Activated CD8-positive, alpha-beta memory T cell treated with anti-CD3 and anti-CD28 coated beads for 24 hours (primary cell): ENCODE results near the gene CEP85.
A peak's percentile ranks its signal among the peaks of the same experiment; 100 is the strongest.

Source experiments
- DNase-seq: peaks from one replicate; pipeline ENCODE4 v3.0.0-alpha.2; 2020

CEP85 gene

GRCh38 chr1:26317612-26318337 is 83.8 kb downstream of the CEP85 start, which contains the start of gene CD52:
CD52 (plus strand) TSS chr1:26317958; CDS start chr1:26318018, 60 bp downstream.
- peak; percentile 83 for DNase-seq

DNA sequence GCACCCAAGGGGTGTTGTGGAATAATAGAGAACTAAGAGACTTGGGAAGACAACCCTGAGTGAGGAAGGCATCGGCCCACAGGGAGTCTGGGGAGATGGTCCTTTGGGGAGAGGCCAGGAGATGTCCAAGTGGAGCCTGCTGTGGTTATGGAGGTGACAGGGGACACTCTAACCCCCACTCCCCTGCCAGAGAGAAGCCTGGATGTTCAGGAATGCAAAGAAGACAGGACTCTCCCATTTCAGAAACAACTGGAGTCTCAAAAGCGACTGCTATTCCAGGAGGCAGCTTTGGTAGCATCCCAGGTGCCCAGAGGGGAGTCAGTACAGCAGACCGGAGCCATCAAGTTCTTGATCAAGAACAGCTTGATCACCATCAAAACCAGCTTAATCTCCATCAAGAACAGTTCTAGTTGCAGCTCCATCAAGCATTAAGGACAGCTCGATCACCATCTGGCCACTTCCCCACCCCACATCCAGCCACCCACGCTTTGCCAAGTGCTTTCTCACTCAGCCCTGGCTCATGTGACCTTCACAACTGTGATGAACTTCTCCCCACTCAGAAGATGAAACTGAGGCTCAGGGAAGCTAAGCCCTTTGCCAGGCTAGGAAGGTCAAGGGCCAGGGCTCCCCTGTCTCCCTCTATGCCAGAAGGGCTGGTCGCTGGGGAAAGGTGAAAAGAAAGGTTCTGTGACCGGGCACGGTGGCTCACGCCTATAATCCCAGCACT is 84.5 kb downstream of the CEP85 start:
- DNase-seq: peak; percentile 78

DNA sequence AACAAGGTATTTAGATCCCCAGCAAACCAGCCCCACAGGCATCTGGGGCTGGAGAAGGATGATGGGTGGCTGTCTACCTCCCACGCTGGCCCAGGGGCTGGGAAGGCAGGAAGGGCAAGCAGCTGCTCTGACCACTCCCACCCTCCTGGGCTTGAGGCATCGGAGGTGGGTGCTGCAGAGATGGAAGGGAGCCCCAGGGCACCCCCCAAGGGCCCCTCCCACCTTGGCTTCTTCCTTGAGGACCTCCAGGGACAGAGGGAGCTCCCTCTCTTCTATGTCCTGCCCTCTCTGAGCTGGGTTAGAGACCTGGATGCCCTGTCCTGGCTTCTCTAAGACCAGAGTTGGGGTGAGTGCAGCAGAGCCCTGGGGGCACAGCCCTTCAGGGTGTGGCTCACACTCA is 86.9 kb downstream of the CEP85 start:
- peak; percentile 68 for DNase-seq

GRCh38 chr1:26321315-26322041 is 87.5 kb downstream of the CEP85 start:
- DNase-seq: peak; percentile 100

DNA sequence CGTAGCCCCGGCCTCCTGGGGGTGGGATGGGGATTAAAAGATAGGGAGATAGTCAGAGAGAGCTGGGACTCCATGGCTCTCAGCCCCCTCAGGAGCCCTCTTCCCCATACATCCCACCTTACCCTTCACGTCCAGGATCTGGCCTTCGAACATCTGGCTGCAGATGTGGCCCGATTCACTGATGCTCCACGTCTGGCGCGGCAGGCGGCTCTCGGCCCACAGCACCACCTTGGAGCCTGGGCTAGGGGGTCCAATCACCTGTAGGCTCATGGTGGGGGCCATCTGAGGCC is 88.0 kb downstream of the CEP85 start:
- DNase-seq: no peak

DNA sequence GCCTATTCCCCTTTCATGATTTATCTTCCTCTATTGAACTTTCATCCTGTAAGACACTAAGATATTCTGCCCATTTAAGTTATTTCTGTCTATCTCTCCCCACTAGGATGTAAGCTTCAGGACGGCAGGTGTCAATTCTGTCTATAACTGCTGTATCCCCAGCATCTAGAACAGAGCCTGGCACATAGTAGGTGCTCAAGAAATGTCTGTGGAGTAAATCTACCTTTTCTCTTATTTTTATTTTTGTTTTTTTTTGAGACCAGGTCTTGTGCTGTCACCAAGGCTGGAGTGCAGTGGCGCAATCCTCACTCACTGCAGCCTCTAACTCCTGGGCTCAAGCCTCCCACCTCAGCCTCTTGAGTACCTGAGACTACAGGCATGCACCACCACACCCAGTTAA is 89.4 kb downstream of the CEP85 start:
- no peak for DNase-seq

DNA sequence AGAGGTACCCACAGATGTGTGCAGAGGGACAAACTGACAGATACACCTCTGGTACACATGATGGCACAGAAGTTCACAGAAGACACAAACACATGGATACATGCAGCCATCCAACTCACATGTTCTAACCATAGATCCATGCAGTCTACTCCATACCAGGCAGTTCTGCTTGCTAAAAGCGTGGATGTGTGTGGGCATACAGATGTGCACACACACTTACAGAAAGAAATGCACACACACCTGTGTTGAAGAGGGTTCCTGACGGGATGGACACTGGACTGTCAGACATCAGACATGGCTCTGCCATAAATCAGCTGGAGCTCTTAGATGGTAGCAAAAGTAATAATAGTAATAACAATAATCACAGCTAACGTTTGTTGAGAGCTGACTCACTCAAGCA is 90.5 kb downstream of the CEP85 start:
- no peak for DNase-seq

DNA sequence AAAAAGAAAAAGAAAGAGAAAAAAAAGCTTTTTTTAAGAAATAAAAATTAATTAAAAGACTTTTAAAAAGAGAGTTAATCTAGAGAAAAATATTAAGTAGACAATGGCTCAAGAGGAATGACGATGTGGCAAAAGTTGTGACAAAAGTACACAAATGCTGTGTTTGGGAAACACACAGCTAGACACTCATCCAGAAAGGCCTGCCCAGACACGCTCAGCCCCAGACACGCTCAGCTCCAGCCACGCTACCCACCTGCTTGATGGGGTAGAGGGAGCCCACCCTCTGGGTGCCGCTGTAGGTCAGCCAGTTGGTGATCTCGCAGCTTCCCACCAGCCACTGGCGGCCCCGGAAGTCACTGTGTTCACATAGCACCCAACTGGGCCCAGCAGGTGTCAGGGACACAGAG is 94.0 kb downstream of the CEP85 start:
- DNase-seq: no peak
